IMR-90 (cell line): Measurements from ENCODE around the gene MTHFS. TPM values are rescaled to one million over a fixed set of nuclear protein-coding genes. Genes with fewer than 3 reads are reported as not detected.

Source experiments
- ATAC-seq: fragments of 200-7000 bp; cut with Tn5 transposase; 2 replicates; pipeline ENCODE4 v1.9.1; 2020; ENCODE audit warnings: low read depth, mild to moderate bottlenecking, moderate library complexity
- BruUV-seq: library from RNA; stranded (reverse); fragments of 400-500 nt; replicated peaks from 2 replicates; lab custom pipeline; 2021; lab: Mats Ljungman, UMichigan
- CTCF ChIA-PET: fragments of 300-600 bp; formaldehyde crosslinking; extraction: SDS; loops from one replicate; lab custom pipeline; 2021; ENCODE audit warnings: antibody characterized with exemption; lab: Yijun Ruan, JAX
- POLR2A ChIA-PET: fragments of 300-600 bp; sonication (Branson Sonifier 250); formaldehyde crosslinking; loops from one replicate; lab custom pipeline; 2022; ENCODE audit warnings: antibody characterized with exemption; ENCODE audit not compliant: unreplicated experiment; lab: Charles Lee
- DNase-seq: peaks from one replicate; pipeline ENCODE4 v3.0.0; 2013
- H2AFZ ChIP-seq: replicated peaks from 2 replicates; pipeline ENCODE3; 2013; ENCODE audit warnings: low read length, mild to moderate bottlenecking; ENCODE audit not compliant: poor library complexity
- H2AK5ac ChIP-seq: 2 replicates; pipeline ENCODE4 v1.6.1; 2013; ENCODE audit warnings: low read depth, low read length, inconsistent platforms
- H2AK9ac ChIP-seq: replicated peaks from 2 replicates; pipeline ENCODE3; 2013; ENCODE audit warnings: mild to moderate bottlenecking, low read depth, low read length, moderate library complexity; ENCODE audit not compliant: poor library complexity
- H2BK120ac ChIP-seq: 2 replicates; pipeline ENCODE4 v1.6.1; 2013; ENCODE audit warnings: low read depth, low read length, inconsistent platforms
- H2BK15ac ChIP-seq: 3 replicates; pipeline ENCODE4 v1.6.1; 2013; ENCODE audit warnings: low read depth, low read length, inconsistent platforms
- H2BK20ac ChIP-seq: 2 replicates; pipeline ENCODE4 v1.6.1; 2013; ENCODE audit warnings: low read depth, mild to moderate bottlenecking, inconsistent platforms, low read length, moderate library complexity
- H2BK5ac ChIP-seq: 2 replicates; pipeline ENCODE4 v1.6.1; 2013; ENCODE audit warnings: mild to moderate bottlenecking, low read depth, low read length, inconsistent platforms; ENCODE audit not compliant: poor library complexity, severe bottlenecking
- H3K14ac ChIP-seq: replicated peaks from 2 replicates; pipeline ENCODE4 v1.6.1; 2013; ENCODE audit warnings: low read depth, low read length, inconsistent platforms
- H3K18ac ChIP-seq: 2 replicates; pipeline ENCODE4 v1.6.1; 2013; ENCODE audit warnings: low read depth, low read length, control low read depth
- H3K23ac ChIP-seq: 2 replicates; pipeline ENCODE4 v1.6.1; 2013; ENCODE audit warnings: low read depth, low read length, inconsistent platforms
- H3K27ac ChIP-seq: 2 replicates; pipeline ENCODE4 v1.5.1; 2013; ENCODE audit warnings: mild to moderate bottlenecking, control low read depth, low read length; ENCODE audit not compliant: insufficient read depth
- H3K27me3 ChIP-seq: 2 replicates; pipeline ENCODE4 v1.6.1; 2013; ENCODE audit warnings: low read length; ENCODE audit not compliant: control insufficient read depth, insufficient read depth
- H3K36me3 ChIP-seq: 2 replicates; pipeline ENCODE4 v1.6.1; 2013; ENCODE audit warnings: low read length, mixed read lengths; ENCODE audit not compliant: control insufficient read depth, insufficient read depth
- H3K4ac ChIP-seq: 2 replicates; pipeline ENCODE4 v1.6.1; 2013; ENCODE audit warnings: low read depth, low read length, inconsistent platforms
- H3K4me1 ChIP-seq: 2 replicates; pipeline ENCODE4 v1.6.1; 2013; ENCODE audit warnings: low read length, mixed read lengths; ENCODE audit not compliant: control insufficient read depth, insufficient read depth
- H3K4me2 ChIP-seq: 2 replicates; pipeline ENCODE4 v1.6.1; 2013; ENCODE audit warnings: low read depth, mild to moderate bottlenecking, control low read depth, low read length, moderate library complexity
- H3K4me3 ChIP-seq: 2 replicates; pipeline ENCODE4 v1.5.1; 2013; ENCODE audit warnings: low read depth, mild to moderate bottlenecking, control low read depth, low read length, moderate library complexity; ENCODE audit not compliant: insufficient read depth
- H3K56ac ChIP-seq: 2 replicates; pipeline ENCODE4 v1.6.1; 2013; ENCODE audit warnings: low read length, inconsistent platforms; ENCODE audit not compliant: insufficient read depth; ENCODE audit errors: extremely low read depth
- H3K79me1 ChIP-seq, 2 experiments: 2 replicates each; pipeline ENCODE4 v1.6.1; 2013; ENCODE audit warnings: low read length in 2 of 2, inconsistent platforms in 1 of 2, low read depth in 1 of 2
- H3K9ac ChIP-seq: 2 replicates; pipeline ENCODE4 v1.6.1; 2013; ENCODE audit warnings: low read depth, low read length, control low read depth
- H3K9me1 ChIP-seq: 2 replicates; pipeline ENCODE4 v1.6.1; 2013; ENCODE audit warnings: low read length, inconsistent platforms; ENCODE audit not compliant: insufficient read depth
- H3K9me3 ChIP-seq: 2 replicates; pipeline ENCODE4 v1.6.1; 2013; ENCODE audit warnings: low read length; ENCODE audit not compliant: control insufficient read depth, insufficient read depth
- H4K20me1 ChIP-seq: 2 replicates; pipeline ENCODE4 v1.6.1; 2013; ENCODE audit warnings: low read length, inconsistent platforms; ENCODE audit not compliant: insufficient read depth
- H4K5ac ChIP-seq: 2 replicates; pipeline ENCODE4 v1.6.1; 2013; ENCODE audit warnings: mild to moderate bottlenecking, low read depth, low read length, control low read depth
- H4K8ac ChIP-seq, 2 experiments: 2 replicates each; pipeline ENCODE4 v1.6.1; 2013; ENCODE audit warnings: low read depth in 2 of 2, low read length in 2 of 2, control low read depth in 1 of 2, inconsistent platforms in 1 of 2
- H4K91ac ChIP-seq: 2 replicates; pipeline ENCODE4 v1.6.1; 2013; ENCODE audit warnings: low read depth, low read length, inconsistent platforms; ENCODE audit not compliant: insufficient read depth
- BHLHE40 ChIP-seq: fragments of 150-350 bp; IDR thresholded peaks from 2 replicates; pipeline ENCODE4 v1.6.1; 2016; ENCODE audit warnings: mild to moderate bottlenecking, low read depth, low read length
- CEBPB ChIP-seq: IDR thresholded peaks from 2 replicates; pipeline ENCODE4 v1.6.1; 2012; ENCODE audit warnings: low read depth, low read length, improper control_type of control experiment
- CHD1 ChIP-seq: IDR thresholded peaks from 2 replicates; pipeline ENCODE4 v1.6.1; 2012; ENCODE audit warnings: low read depth, low read length, improper control_type of control experiment
- CTCF ChIP-seq: conservative IDR thresholded peaks from 2 replicates; pipeline ENCODE4 v1.5.1; 2012; ENCODE audit warnings: mild to moderate bottlenecking, low read depth, low read length, improper control_type of control experiment
- FOS ChIP-seq: fragments of 150-350 bp; IDR thresholded peaks from 2 replicates; pipeline ENCODE4 v1.6.1; 2016; ENCODE audit warnings: low read depth, low read length
- MAFK ChIP-seq: IDR thresholded peaks from 2 replicates; pipeline ENCODE4 v1.6.1; 2012; ENCODE audit warnings: low read depth, low read length, improper control_type of control experiment
- MAZ ChIP-seq: IDR thresholded peaks from 2 replicates; pipeline ENCODE4 v1.6.1; 2012; ENCODE audit warnings: low read depth, mild to moderate bottlenecking, low read length, improper control_type of control experiment, moderate library complexity, borderline replicate concordance
- MXI1 ChIP-seq: IDR thresholded peaks from 2 replicates; pipeline ENCODE4 v1.6.1; 2012; ENCODE audit warnings: low read depth, mild to moderate bottlenecking, low read length, moderate library complexity, borderline replicate concordance
- NFE2L2 ChIP-seq: fragments of 150-350 bp; IDR thresholded peaks from 2 replicates; pipeline ENCODE4 v1.6.1; 2016; ENCODE audit warnings: low read depth, mild to moderate bottlenecking, low read length
- POLR2A ChIP-seq: IDR thresholded peaks from 2 replicates; pipeline ENCODE4 v1.6.1; 2012; ENCODE audit warnings: mild to moderate bottlenecking, low read depth, low read length
- RAD21 ChIP-seq: IDR thresholded peaks from 2 replicates; pipeline ENCODE4 v1.6.1; 2012; ENCODE audit warnings: low read length, improper control_type of control experiment
- RCOR1 ChIP-seq: IDR thresholded peaks from 2 replicates; pipeline ENCODE4 v1.6.1; 2012; ENCODE audit warnings: mild to moderate bottlenecking, low read length, improper control_type of control experiment; ENCODE audit not compliant: insufficient replicate concordance
- RFX5 ChIP-seq: IDR thresholded peaks from 2 replicates; pipeline ENCODE4 v1.8.0; 2012; ENCODE audit warnings: low read depth, mild to moderate bottlenecking, low read length, moderate library complexity
- SMC3 ChIP-seq: fragments of 150-350 bp; IDR thresholded peaks from 2 replicates; pipeline ENCODE4 v1.6.1; 2016; ENCODE audit warnings: low read depth, mild to moderate bottlenecking, antibody characterized with exemption, low read length, moderate library complexity
- WGBS, 2 experiments: methylation state at CpG; one replicate each; pipeline versions ENCODE4 v1.1.5 to v1.1.7; 2013; ENCODE audit warnings: missing lambda C conversion rate in 2 of 2; ENCODE audit not compliant: insufficient read length in 1 of 2; ENCODE audit errors: extremely low coverage in 2 of 2; 5-methylcytosine and 5-hydroxymethylcytosine counted together
- dilution Hi-C: fragments of 300-500 bp; cut with HindIII; formaldehyde crosslinking; loops from one replicate; pipeline ENCODE4 v1.14.3; 2018; ENCODE audit warnings: low sequenced_read_pairs; ENCODE audit not compliant: unreplicated experiment
- in situ Hi-C: fragments of 300-500 bp; cut with MboI; formaldehyde crosslinking; loops from 3 replicates; pipeline ENCODE4 v1.14.3; 2019; ENCODE audit warnings: low sequenced_read_pairs, inconsistent platforms, mixed read lengths
- intact Hi-C: fragments of 100-400 bp; cut with micrococcal nuclease; formaldehyde crosslinking; loops from 2 replicates; pipeline ENCODE4 v1.10.0; 2022
- polyA plus RNA-seq, 3 experiments: library from polyadenylated mRNA; depleted of rRNA; stranded (reverse); fragments of >200 nt; gene quantifications; 2 replicates each; pipeline ENCODE4 v1.2.3, GENCODE V29; 2012; ENCODE audit warnings: low replicate concordance in 1 of 3
- total RNA-seq: library from RNA; depleted of rRNA; stranded (reverse); fragments of >200 nt; gene quantifications from 2 replicates; pipeline ENCODE4 v1.2.3, GENCODE V29; 2012
- TF ChIP-seq, protein P1 (sequence below): fragments of 150-350 bp; IDR thresholded peaks from 2 replicates; pipeline ENCODE4 v1.6.1; 2016; ENCODE audit warnings: low read depth, mild to moderate bottlenecking, low read length, moderate library complexity, borderline replicate concordance
- TF ChIP-seq, protein P2 (sequence below): fragments of 150-350 bp; IDR thresholded peaks from 2 replicates; pipeline ENCODE4 v1.6.1; 2017; ENCODE audit warnings: mild to moderate bottlenecking, antibody characterized with exemption, low read length, low read depth

Gene MTHFS
- total and polyA plus RNA-seq, 2 of the 4 experiments (the other 2 are of a cell fraction) = 5.5 to 6.3 TPM

- BruUV-seq = no TSS peak
- ChIA-PET POLR2A (no interaction called here), CTCF (no interaction called here)
- no peak overlapping the region for H4K8ac ChIP-seq
- H3K9me3 ChIP-seq = no peaks in the 10 kb centered on the region
- no peak overlapping the region for H3K9ac ChIP-seq
- no peaks in the 10 kb centered on the region for H3K9me1 ChIP-seq
- ATAC-seq (no peak), DNase-seq (no peak)
- H3K18ac ChIP-seq = no peak overlapping the region
- H3K4me2 ChIP-seq = no peak overlapping the region
- in situ Hi-C loops = no loop called here
- no peaks in the 10 kb centered on the region for H3K4me1 ChIP-seq
- H2AK9ac ChIP-seq = no peak overlapping the region
- intact Hi-C loops = no loop called here
- H3K27me3 ChIP-seq = peaks cover 2% of the 10 kb centered on the region; the same call in 1 of the 2 replicates
- H3K36me3 ChIP-seq = no peaks in the 10 kb centered on the region
- no peak overlapping the region for H3K4ac ChIP-seq
- no peak overlapping the region for H3K4me3 ChIP-seq
- TF ChIP-seq NFE2L2 (no peak), RFX5 (no peak), SMC3 (no peak), CEBPB (no peak), POLR2A (no peak), FOS (no peak), MAFK (no peak), MAZ (no peak), BHLHE40 (no peak), CHD1 (no peak), CTCF (no peak), RAD21 (no peak), RCOR1 (no peak), MXI1 (no peak)
- TF ChIP-seq, protein P1, sequence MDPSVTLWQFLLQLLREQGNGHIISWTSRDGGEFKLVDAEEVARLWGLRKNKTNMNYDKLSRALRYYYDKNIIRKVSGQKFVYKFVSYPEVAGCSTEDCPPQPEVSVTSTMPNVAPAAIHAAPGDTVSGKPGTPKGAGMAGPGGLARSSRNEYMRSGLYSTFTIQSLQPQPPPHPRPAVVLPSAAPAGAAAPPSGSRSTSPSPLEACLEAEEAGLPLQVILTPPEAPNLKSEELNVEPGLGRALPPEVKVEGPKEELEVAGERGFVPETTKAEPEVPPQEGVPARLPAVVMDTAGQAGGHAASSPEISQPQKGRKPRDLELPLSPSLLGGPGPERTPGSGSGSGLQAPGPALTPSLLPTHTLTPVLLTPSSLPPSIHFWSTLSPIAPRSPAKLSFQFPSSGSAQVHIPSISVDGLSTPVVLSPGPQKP = no peak
- TF ChIP-seq, protein P2, sequence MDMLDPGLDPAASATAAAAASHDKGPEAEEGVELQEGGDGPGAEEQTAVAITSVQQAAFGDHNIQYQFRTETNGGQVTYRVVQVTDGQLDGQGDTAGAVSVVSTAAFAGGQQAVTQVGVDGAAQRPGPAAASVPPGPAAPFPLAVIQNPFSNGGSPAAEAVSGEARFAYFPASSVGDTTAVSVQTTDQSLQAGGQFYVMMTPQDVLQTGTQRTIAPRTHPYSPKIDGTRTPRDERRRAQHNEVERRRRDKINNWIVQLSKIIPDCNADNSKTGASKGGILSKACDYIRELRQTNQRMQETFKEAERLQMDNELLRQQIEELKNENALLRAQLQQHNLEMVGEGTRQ = no peak
- no peak overlapping the region for H4K91ac ChIP-seq
- no peak overlapping the region for H3K14ac ChIP-seq
- WGBS, 2 experiments = no CpG with 5 or more reads among the region's 5 CpGs
- H2BK15ac ChIP-seq = no peak overlapping the region
- H2BK120ac ChIP-seq = no peak overlapping the region
- H2AK5ac ChIP-seq = no peak overlapping the region
- no peak overlapping the region for H4K5ac ChIP-seq
- H3K23ac ChIP-seq = no peak overlapping the region
- no peak overlapping the region for H2AFZ ChIP-seq
- no peak overlapping the region for H2BK20ac ChIP-seq
- no peak overlapping the region for H3K27ac ChIP-seq
- H3K79me1 ChIP-seq = no peaks in the 10 kb centered on the region
- H3K56ac ChIP-seq = no peak overlapping the region
- H4K20me1 ChIP-seq = no peaks in the 10 kb centered on the region
- no peak overlapping the region for H2BK5ac ChIP-seq
- dilution Hi-C loops = no loop called here
Measured at GRCh38 chr15:79932447-79932846, 35.6 kb upstream of the MTHFS start.
